ENCODE measurements around the gene ERCC1. TPM values are rescaled to one million over a fixed set of nuclear protein-coding genes. Genes with fewer than 3 reads are reported as not detected.

Gene ERCC1
- total RNA-seq, 3 donors from 2014 or later (not counting 1 experiment from before 2014, with no cell fraction given) = 46.8 to 55.2 (median 48.2) TPM

GRCh38 chr19:45468159-45468651 is 44.5 kb upstream of the ERCC1 start:
- H3K27ac ChIP-seq (ENCODE audit: low read length) = peak overlapping the region; percentile 100
- Mint-ChIP-seq H3K4me1 (peaks cover 36 to 68% of the 10 kb centered on the region in 2 donors), H3K4me3 (peak overlapping the region; percentile 96), H3K27ac (peak overlapping the region; percentile 87 to 99), H3K9me3 (no peaks in the 10 kb centered on the region), H3K36me3 (no peaks in the 10 kb centered on the region), H3K27me3 (ENCODE audit: low read depth in 2 of 2) (peaks cover 8 to 14% of the 10 kb centered on the region in 2 donors)
- H3K4me3 ChIP-seq (ENCODE audit: low read length) = peak overlapping the region; percentile 87
- H3K4me1 ChIP-seq (ENCODE audit: control insufficient read depth, insufficient read depth, low read length) = peaks cover 40% of the 10 kb centered on the region
- H3K9me3 ChIP-seq (ENCODE audit: control insufficient read depth, insufficient read depth, low read length) = no peaks in the 10 kb centered on the region
- DNase-seq = peak; percentile 64 to 80
- H3K36me3 ChIP-seq (ENCODE audit: control insufficient read depth, insufficient read depth, low read length) = no peaks in the 10 kb centered on the region
- H3K27me3 ChIP-seq (ENCODE audit: control insufficient read depth, insufficient read depth, low read length) = peaks cover 6% of the 10 kb centered on the region
- WGBS (ENCODE audit: insufficient coverage) = under 1% methylated on average over 31 of the region's 31 CpGs
- ATAC-seq = peak; percentile 2 to 8 (median 3)
- TF ChIP-seq CTCF (IDR thresholded peaks at IDR 0.05) = no peak
- intact Hi-C loops (cut with micrococcal nuclease) = no loop called here

DNA sequence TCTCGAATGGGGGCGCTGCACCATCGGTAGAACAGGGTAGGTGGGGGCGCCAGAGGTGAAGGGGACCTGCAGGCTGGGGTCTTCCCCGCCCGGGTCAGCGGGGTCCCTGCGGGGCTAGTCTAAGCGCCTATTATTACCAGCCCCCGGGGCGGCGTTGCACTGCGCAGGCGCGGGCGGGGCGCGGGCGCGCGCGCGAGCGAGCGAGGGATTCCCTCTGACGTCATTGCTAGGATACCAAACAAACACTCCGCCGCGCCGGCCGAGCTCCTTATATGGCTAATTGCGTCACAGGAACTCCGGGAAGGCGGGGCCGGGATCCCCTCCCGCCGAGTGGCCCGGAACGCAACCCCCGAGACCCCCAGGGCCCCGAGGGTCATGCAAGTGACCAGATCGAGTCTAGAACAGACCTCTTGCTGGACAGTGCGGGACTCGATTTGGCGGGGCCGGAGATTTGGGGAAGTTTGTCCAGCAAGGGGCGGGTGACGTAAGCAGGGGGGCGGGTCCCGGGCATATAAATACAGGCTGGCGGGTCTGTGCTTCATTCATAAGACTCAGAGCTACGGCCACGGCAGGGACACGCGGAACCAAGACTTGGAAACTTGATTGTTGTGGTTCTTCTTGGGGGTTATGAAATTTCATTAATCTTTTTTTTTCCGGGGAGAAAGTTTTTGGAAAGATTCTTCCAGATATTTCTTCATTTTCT is 43.9 kb upstream of the ERCC1 start, which contains the start of gene FOSB:
FOSB (plus strand) TSS at position 541 of the 703 bp plus-strand sequence. CDS start 591 bp downstream, outside the sequence.
- H3K4me1 Mint-ChIP-seq = peaks cover 31 to 63% of the 10 kb centered on the region in 2 donors
- peaks cover 3 to 9% of the 10 kb centered on the region in 2 donors for H3K27me3 Mint-ChIP-seq (ENCODE audit: low read depth in 2 of 2)
- H3K9me3 ChIP-seq (ENCODE audit: control insufficient read depth, insufficient read depth, low read length) = no peaks in the 10 kb centered on the region
- under 1% methylated on average over 55 of the region's 56 CpGs for WGBS (ENCODE audit: insufficient coverage)
- H3K4me1 ChIP-seq (ENCODE audit: control insufficient read depth, insufficient read depth, low read length) = peaks cover 38% of the 10 kb centered on the region
- H3K36me3 ChIP-seq (ENCODE audit: control insufficient read depth, insufficient read depth, low read length) = no peaks in the 10 kb centered on the region
- H3K4me3 Mint-ChIP-seq = peak within 1 kb of the TSS; percentile 96
- peak within 1 kb of the TSS; percentile 87 for H3K4me3 ChIP-seq (ENCODE audit: low read length)
- peaks cover 2% of the 10 kb centered on the region for H3K27me3 ChIP-seq (ENCODE audit: control insufficient read depth, insufficient read depth, low read length)
- peak; percentile 19 to 43 (median 36) for ATAC-seq
- intact Hi-C loops (cut with micrococcal nuclease) = loop anchor here (1.0 kb wide), 1 partner anchor 11 kb away; no protein-coding TSS in a partner anchor
- H3K27ac ChIP-seq (ENCODE audit: low read length) = peak within 1 kb of the TSS; percentile 100
- H3K9me3 Mint-ChIP-seq = no peaks in the 10 kb centered on the region
- no peak for TF ChIP-seq CTCF (IDR thresholded peaks at IDR 0.05)
- peak within 1 kb of the TSS; percentile 87 to 99 for H3K27ac Mint-ChIP-seq
- no peaks in the 10 kb centered on the region for H3K36me3 Mint-ChIP-seq
- peak; percentile 97 to 98 for DNase-seq

DNA sequence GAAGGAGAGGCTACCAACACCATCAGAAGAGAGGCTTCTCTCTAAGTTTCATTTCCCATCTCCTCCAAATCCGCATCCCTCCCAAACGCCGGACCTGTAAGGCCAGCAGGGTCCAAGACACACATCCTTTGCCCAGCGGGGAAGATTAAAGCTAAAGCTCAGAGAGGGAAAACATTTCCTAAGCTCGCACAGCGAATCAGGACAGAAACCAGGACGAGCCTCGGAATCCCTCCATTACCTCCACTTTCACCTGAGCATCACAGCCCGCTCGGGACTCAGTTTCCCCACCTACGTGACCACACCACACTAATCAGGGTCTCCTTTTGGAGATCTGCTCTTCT is 43.4 kb upstream of the ERCC1 start:
- Mint-ChIP-seq H3K4me1 (peaks cover 30 to 58% of the 10 kb centered on the region in 2 donors), H3K4me3 (peak overlapping the region; percentile 96), H3K27me3 (ENCODE audit: low read depth in 2 of 2) (peaks cover 0 to 6% of the 10 kb centered on the region in 2 donors), H3K36me3 (no peaks in the 10 kb centered on the region), H3K9me3 (no peaks in the 10 kb centered on the region), H3K27ac (peak overlapping the region; percentile 87 to 99)
- no peak for TF ChIP-seq CTCF (IDR thresholded peaks at IDR 0.05)
- Histone ChIP-seq H3K36me3 (ENCODE audit: control insufficient read depth, insufficient read depth, low read length) (no peaks in the 10 kb centered on the region), H3K4me3 (ENCODE audit: low read length) (peak overlapping the region; percentile 87), H3K27ac (ENCODE audit: low read length) (peak overlapping the region; percentile 100), H3K27me3 (ENCODE audit: control insufficient read depth, insufficient read depth, low read length) (peaks cover 2% of the 10 kb centered on the region), H3K4me1 (ENCODE audit: control insufficient read depth, insufficient read depth, low read length) (peaks cover 33% of the 10 kb centered on the region), H3K9me3 (ENCODE audit: control insufficient read depth, insufficient read depth, low read length) (no peaks in the 10 kb centered on the region)
- intact Hi-C loops (cut with micrococcal nuclease) = loop anchor here (1.0 kb wide), 1 partner anchor 11 kb away; no protein-coding TSS in a partner anchor
- ATAC-seq = no peak
- no peak for DNase-seq
- 3% methylated on average over 11 of the region's 11 CpGs for WGBS (ENCODE audit: insufficient coverage)
